Activated CD4-positive, alpha-beta T cell treated with anti-CD3 and anti-CD28 coated beads, Interleukin-10, Interleukin-2, amounts not matched to agents 100 ng/mL and 50 ng/mL, durations not matched to agents 16 hours and 8 hours (primary cell): Measurements from ENCODE around the gene TFAP2C.

Source experiments
- DNase-seq: peaks from one replicate; pipeline ENCODE4 v3.0.0-alpha.2; 2020

Gene TFAP2C

GRCh38 chr20:56628873-56629463 lies at the start of gene TFAP2C:
Gene TFAP2C (plus strand): TSS chr20:56629306. CDS start chr20:56629545, 239 bp downstream.
- DNase-seq = peak; percentile 44

GRCh38 chr20:56580226-56580625 lies 48.9 kb upstream of the TFAP2C start:
- no peak for DNase-seq

GRCh38 chr20:56581701-56582100 lies 47.4 kb upstream of the TFAP2C start:
- DNase-seq = no peak

GRCh38 chr20:56582542-56582941 lies 46.6 kb upstream of the TFAP2C start:
- no peak for DNase-seq

GRCh38 chr20:56584916-56585315 lies 44.2 kb upstream of the TFAP2C start:
- DNase-seq = no peak

- no peak for DNase-seq
These were observed 41.6 kb upstream of the TFAP2C start for GRCh38 chr20:56587307-56588041.

GRCh38 chr20:56588996-56589395 lies 40.1 kb upstream of the TFAP2C start:
- DNase-seq = no peak

- DNase-seq = no peak
These were observed 39.5 kb upstream of the TFAP2C start for GRCh38 chr20:56589633-56590032.

GRCh38 chr20:56590888-56591287 lies 38.2 kb upstream of the TFAP2C start:
- DNase-seq = no peak

GRCh38 chr20:56592211-56592610 lies 36.9 kb upstream of the TFAP2C start:
- DNase-seq = no peak

- no peak for DNase-seq
These were observed 36.3 kb upstream of the TFAP2C start for GRCh38 chr20:56592817-56593216.

GRCh38 chr20:56595746-56596475 lies 33.2 kb upstream of the TFAP2C start:
- DNase-seq = no peak

GRCh38 chr20:56601166-56601565 lies 27.9 kb upstream of the TFAP2C start:
- DNase-seq = no peak

GRCh38 chr20:56604673-56605072 lies 24.4 kb upstream of the TFAP2C start:
- DNase-seq = no peak

GRCh38 chr20:56605261-56605996 lies 23.7 kb upstream of the TFAP2C start:
- no peak for DNase-seq

GRCh38 chr20:56606174-56606945 lies 22.7 kb upstream of the TFAP2C start:
- DNase-seq = no peak

GRCh38 chr20:56607061-56607704 lies 21.9 kb upstream of the TFAP2C start:
- no peak for DNase-seq

- no peak for DNase-seq
These were observed 20.7 kb upstream of the TFAP2C start for GRCh38 chr20:56608376-56608775.

GRCh38 chr20:56609321-56609720 lies 19.8 kb upstream of the TFAP2C start:
- DNase-seq = no peak

GRCh38 chr20:56610098-56610497 lies 19.0 kb upstream of the TFAP2C start:
- no peak for DNase-seq

- no peak for DNase-seq
These were observed 14.9 kb upstream of the TFAP2C start for GRCh38 chr20:56614196-56614595.

GRCh38 chr20:56616716-56617115 lies 12.4 kb upstream of the TFAP2C start:
- DNase-seq = no peak
